ENCODE results near the gene SLC6A12. TPM values are rescaled to one million over a fixed set of nuclear protein-coding genes. Genes with fewer than 3 reads are reported as not detected.

The SLC6A12 gene
- total RNA-seq, 1 experiment from 2014 or later: 2.1 TPM

DNA sequence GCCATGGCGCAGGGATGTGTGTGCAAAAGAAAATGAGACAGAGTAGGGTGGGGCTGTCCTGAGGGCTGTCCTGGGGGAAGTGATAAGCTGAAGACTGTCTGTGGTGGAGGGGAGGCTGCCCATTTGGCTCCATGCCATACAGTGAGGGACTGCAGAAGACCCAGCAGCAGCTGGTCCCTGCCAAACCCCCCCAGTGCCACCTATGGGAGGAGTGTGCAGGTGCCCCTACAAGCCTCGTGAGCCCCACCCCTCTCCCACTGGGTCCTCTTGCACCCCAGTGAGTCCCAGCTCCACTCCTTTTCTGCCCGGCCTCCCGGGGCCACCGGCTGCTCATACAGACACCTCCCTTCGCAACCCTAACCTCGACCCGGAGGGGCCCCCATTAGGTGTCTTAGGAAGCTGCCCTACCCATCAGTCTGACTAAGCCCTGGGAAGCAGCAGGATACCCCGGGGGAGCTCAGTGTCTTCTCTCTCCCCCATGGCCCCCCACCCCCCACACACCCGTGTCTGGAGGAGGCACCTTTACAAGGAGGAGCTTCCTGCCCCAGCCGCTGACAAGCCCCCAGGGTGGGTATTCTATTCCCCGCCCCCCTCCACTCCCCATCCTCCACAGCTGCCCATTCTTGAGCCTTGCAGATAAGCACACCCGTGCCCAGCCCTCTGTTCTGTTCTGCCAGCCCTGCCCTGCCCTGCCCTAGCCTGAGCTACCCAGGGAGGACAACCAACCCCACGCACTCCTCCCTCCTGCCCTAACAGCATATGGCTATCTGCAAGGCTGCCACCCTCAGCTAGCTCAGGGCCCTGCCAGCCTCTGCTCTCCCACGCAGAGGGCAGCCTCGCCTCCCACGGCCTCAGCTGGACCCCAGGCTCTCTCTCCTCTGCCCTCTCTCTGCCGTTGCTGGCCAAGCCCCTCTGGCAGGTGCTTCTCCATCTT, 41.9 kb downstream of the SLC6A12 start:
- H3K4me3 ChIP-seq (ENCODE audit: low read depth, low read length): no peak overlapping the region
- Mint-ChIP-seq H3K27me3 (ENCODE audit: insufficient read depth, unreplicated experiment) (no peaks in the 10 kb centered on the region), H3K4me3 (ENCODE audit: unreplicated experiment) (no peak overlapping the region), H3K27ac (ENCODE audit: unreplicated experiment) (peak overlapping the region; percentile 63), H3K4me1 (ENCODE audit: low read depth, unreplicated experiment) (peaks cover 19% of the 10 kb centered on the region), H3K36me3 (ENCODE audit: insufficient read depth, unreplicated experiment) (no peaks in the 10 kb centered on the region), H3K9me3 (ENCODE audit: unreplicated experiment) (no peaks in the 10 kb centered on the region)
- POLR2A ChIA-PET: no interaction called here
- BruUV-seq (replicated peaks): no TSS peak
- no peak for TF ChIP-seq CTCF (IDR thresholded peaks at IDR 0.05; ENCODE audit: insufficient read depth in 1 of 2, low read depth in 1 of 2, low read length in 1 of 2, severe bottlenecking in 1 of 2, unreplicated experiment in 1 of 2)
- no peaks in the 10 kb centered on the region for H3K9me3 ChIP-seq
- intact Hi-C loops (cut with micrococcal nuclease; ENCODE audit: unreplicated experiment): no loop called here
- no peaks in the 10 kb centered on the region for H3K36me3 ChIP-seq (ENCODE audit: control insufficient read depth, insufficient read depth, low read length)
- CTCF ChIA-PET: no interaction called here
- DNase-seq: no peak
- peaks cover 9% of the 10 kb centered on the region for H3K4me1 ChIP-seq
- no peaks in the 10 kb centered on the region for H3K27me3 ChIP-seq (replicated peaks; ENCODE audit: control insufficient read depth, insufficient read depth, low read length)

DNA sequence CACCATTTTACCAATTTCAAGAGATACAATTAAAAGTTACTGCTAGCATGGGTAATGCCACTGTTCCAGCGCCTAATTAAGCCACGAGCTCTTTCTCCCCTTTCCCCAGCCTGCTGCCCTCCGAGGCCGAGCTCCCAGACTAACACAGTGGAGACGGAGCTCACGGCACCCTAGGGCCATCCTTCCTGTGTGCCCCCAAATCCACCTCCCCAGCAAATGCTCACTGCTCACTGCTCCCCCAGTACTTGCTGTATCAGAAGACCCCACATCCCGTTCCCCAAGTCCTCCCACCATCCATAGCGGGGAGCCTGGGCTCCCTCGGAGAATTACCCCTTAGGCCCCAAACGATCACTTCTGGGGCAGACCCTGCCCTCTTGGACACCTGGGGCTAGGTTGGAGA, 42.7 kb downstream of the SLC6A12 start:
- peaks cover 14% of the 10 kb centered on the region for H3K4me1 Mint-ChIP-seq (ENCODE audit: low read depth, unreplicated experiment)
- Histone ChIP-seq H3K9me3 (no peaks in the 10 kb centered on the region), H3K4me1 (peaks cover 9% of the 10 kb centered on the region), H3K36me3 (ENCODE audit: control insufficient read depth, insufficient read depth, low read length) (no peaks in the 10 kb centered on the region), H3K4me3 (ENCODE audit: low read depth, low read length) (no peak overlapping the region), H3K27me3 (replicated peaks; ENCODE audit: control insufficient read depth, insufficient read depth, low read length) (no peaks in the 10 kb centered on the region)
- H3K27ac Mint-ChIP-seq (ENCODE audit: unreplicated experiment): no peak overlapping the region
- CTCF ChIA-PET: interaction anchor here (0.6 kb wide), 1 partner anchor 16 kb away, joined by 5 read pairs; no protein-coding TSS in a partner anchor
- no peak for DNase-seq
- no peaks in the 10 kb centered on the region for H3K27me3 Mint-ChIP-seq (ENCODE audit: insufficient read depth, unreplicated experiment)
- POLR2A ChIA-PET: no interaction called here
- no TSS peak for BruUV-seq (replicated peaks)
- H3K9me3 Mint-ChIP-seq (ENCODE audit: unreplicated experiment): no peaks in the 10 kb centered on the region
- intact Hi-C loops (cut with micrococcal nuclease; ENCODE audit: unreplicated experiment): no loop called here
- no peak overlapping the region for H3K4me3 Mint-ChIP-seq (ENCODE audit: unreplicated experiment)
- TF ChIP-seq CTCF (IDR thresholded peaks at IDR 0.05; ENCODE audit: insufficient read depth in 1 of 2, low read depth in 1 of 2, low read length in 1 of 2, severe bottlenecking in 1 of 2, unreplicated experiment in 1 of 2): no peak
- H3K36me3 Mint-ChIP-seq (ENCODE audit: insufficient read depth, unreplicated experiment): no peaks in the 10 kb centered on the region

GRCh38 chr12:170371-171225, 43.4 kb downstream of the SLC6A12 start:
- CTCF ChIA-PET: interaction anchor here (0.6 to 0.9 kb wide), 2 partner anchors 17 to 25 kb away, joined by 3 to 5 read pairs; no protein-coding TSS in a partner anchor

More at GRCh38 chr12:170371-171225, 43.4 kb downstream of the SLC6A12 start:
- no peak overlapping the region for H3K4me3 ChIP-seq (ENCODE audit: low read depth, low read length)
- no peaks in the 10 kb centered on the region for H3K9me3 ChIP-seq
- Mint-ChIP-seq H3K4me1 (ENCODE audit: low read depth, unreplicated experiment) (peaks cover 14% of the 10 kb centered on the region), H3K36me3 (ENCODE audit: insufficient read depth, unreplicated experiment) (no peaks in the 10 kb centered on the region), H3K27ac (ENCODE audit: unreplicated experiment) (no peak overlapping the region), H3K9me3 (ENCODE audit: unreplicated experiment) (no peaks in the 10 kb centered on the region), H3K4me3 (ENCODE audit: unreplicated experiment) (no peak overlapping the region), H3K27me3 (ENCODE audit: insufficient read depth, unreplicated experiment) (no peaks in the 10 kb centered on the region)
- no TSS peak for BruUV-seq (replicated peaks)
- no peaks in the 10 kb centered on the region for H3K27me3 ChIP-seq (replicated peaks; ENCODE audit: control insufficient read depth, insufficient read depth, low read length)
- POLR2A ChIA-PET: no interaction called here
- H3K36me3 ChIP-seq (ENCODE audit: control insufficient read depth, insufficient read depth, low read length): no peaks in the 10 kb centered on the region
- no peak for DNase-seq
- intact Hi-C loops (cut with micrococcal nuclease; ENCODE audit: unreplicated experiment): no loop called here
- peaks cover 6% of the 10 kb centered on the region; the same call in 1 of the 2 replicates for H3K4me1 ChIP-seq
- TF ChIP-seq CTCF (IDR thresholded peaks at IDR 0.05; ENCODE audit: insufficient read depth in 1 of 2, low read depth in 1 of 2, low read length in 1 of 2, severe bottlenecking in 1 of 2, unreplicated experiment in 1 of 2): no peak
